SK-N-SH (cell line): ENCODE measurements around the gene ZBTB47. TPM values are rescaled to one million over a fixed set of nuclear protein-coding genes. Genes with fewer than 3 reads are reported as not detected.

Experiments used
- CTCF ChIA-PET: fragments of 300-600, 350-600 bp; formaldehyde crosslinking; extraction: SDS; loops from one replicate; lab custom pipeline; 2021; lab: Yijun Ruan, JAX
- POLR2A ChIA-PET: fragments of 350-600 bp; sonication (Branson Sonifier 250); formaldehyde crosslinking; extraction: SDS; loops from one replicate; lab custom pipeline; 2020; ENCODE audit warnings: antibody characterized with exemption, inconsistent platforms; lab: Yijun Ruan, JAX
- DNase-seq: peaks from one replicate; pipeline ENCODE4 v3.0.0; 2012
- H2AFZ ChIP-seq: fragments of 200-600 bp; sonication (generic); 2 replicates; pipeline ENCODE4 v1.8.1; 2016; ENCODE audit warnings: antibody characterized with exemption, mild to moderate bottlenecking, low read depth
- H3F3A ChIP-seq: fragments of 200-600 bp; sonication (generic); replicated peaks from 2 replicates; pipeline ENCODE3; 2016; ENCODE audit warnings: antibody characterized with exemption, mild to moderate bottlenecking; ENCODE audit not compliant: insufficient read depth
- H3K27ac ChIP-seq, 2 experiments: fragments of 200-500 bp in 1 of 2; fragments of 200-600 bp in 1 of 2; sonication (Bioruptor generic) in 1 of 2; sonication (generic), shearing (Covaris generic) in 1 of 2; 2 replicates each; pipeline versions ENCODE4 v1.5.1 to v1.6.1; 2014 to 2016; ENCODE audit warnings: low read depth in 2 of 2, inconsistent platforms in 1 of 2, low read length in 1 of 2, mild to moderate bottlenecking in 1 of 2, mixed read lengths in 1 of 2
- H3K27me3 ChIP-seq: fragments of 200-600 bp; sonication (generic), shearing (Covaris generic); 2 replicates; pipeline ENCODE4 v1.6.1; 2016; ENCODE audit warnings: mixed run types; ENCODE audit not compliant: insufficient read depth
- H3K36me3 ChIP-seq, 2 experiments: fragments of 200-500 bp in 1 of 2; fragments of 200-600 bp in 1 of 2; sonication (Bioruptor generic) in 1 of 2; sonication (generic) in 1 of 2; replicated peaks in 1 of 2; 2 replicates each; pipeline versions ENCODE3 to v1.5.1; 2014 to 2016; ENCODE audit warnings: low read length in 1 of 2, mild to moderate bottlenecking in 1 of 2; ENCODE audit not compliant: insufficient read depth in 2 of 2, control insufficient read depth in 1 of 2
- H3K4me1 ChIP-seq, 2 experiments: fragments of 200-500 bp in 1 of 2; fragments of 200-600 bp in 1 of 2; sonication (Bioruptor generic) in 1 of 2; sonication (generic), shearing (Covaris generic) in 1 of 2; 2 replicates each; pipeline versions ENCODE4 v1.5.1 to v1.6.1; 2014 to 2016; ENCODE audit warnings: low read depth in 1 of 2, low read length in 1 of 2, mixed run types in 1 of 2; ENCODE audit not compliant: insufficient read depth in 2 of 2, control insufficient read depth in 1 of 2
- H3K4me2 ChIP-seq: fragments of 200-600 bp; sonication (generic), shearing (Covaris generic); 2 replicates; pipeline ENCODE4 v1.6.1; 2017; ENCODE audit warnings: mixed run types
- H3K4me3 ChIP-seq, 2 experiments: fragments of 200-500 bp in 1 of 2; fragments of 200-600 bp in 1 of 2; sonication (Bioruptor generic) in 1 of 2; sonication (generic), shearing (Covaris generic) in 1 of 2; 2 replicates each; pipeline versions ENCODE4 v1.5.1 to v1.8.1; 2014 to 2016; ENCODE audit warnings: low read depth in 2 of 2, inconsistent platforms in 1 of 2, low read length in 1 of 2, mild to moderate bottlenecking in 1 of 2, mixed read lengths in 1 of 2, moderate library complexity in 1 of 2
- H3K79me2 ChIP-seq: fragments of 200-600 bp; sonication (generic); 2 replicates; pipeline ENCODE4 v1.8.1; 2017; ENCODE audit warnings: mild to moderate bottlenecking; ENCODE audit not compliant: insufficient read depth
- H3K9ac ChIP-seq: fragments of 200-600 bp; sonication (generic); 2 replicates; pipeline ENCODE4 v1.6.1; 2017; ENCODE audit warnings: mixed run types
- H3K9me2 ChIP-seq: fragments of 200-600 bp; sonication (generic); 2 replicates; pipeline ENCODE4 v1.6.1; 2017; ENCODE audit warnings: mixed run types
- H3K9me3 ChIP-seq: fragments of 200-600 bp; sonication (generic); 2 replicates; pipeline ENCODE4 v1.6.1; 2017; ENCODE audit warnings: mixed run types, mild to moderate bottlenecking, moderate library complexity
- H4K20me1 ChIP-seq: fragments of 200-600 bp; sonication (generic); 2 replicates; pipeline ENCODE4 v1.6.1; 2017; ENCODE audit warnings: mild to moderate bottlenecking, mixed run types; ENCODE audit not compliant: insufficient read depth
- CHD2 ChIP-seq: fragments of 150-350 bp; IDR thresholded peaks from 2 replicates; pipeline ENCODE4 v1.6.1; 2018; ENCODE audit warnings: low read length; ENCODE audit not compliant: partially characterized antibody
- ELF1 ChIP-seq: IDR thresholded peaks from 2 replicates; pipeline ENCODE4 v1.4.0; 2012
- FOSL2 ChIP-seq: IDR thresholded peaks from 2 replicates; pipeline ENCODE4 v1.4.0; 2012; ENCODE audit warnings: low read depth, mild to moderate bottlenecking, moderate library complexity, borderline replicate concordance
- FOXJ3 ChIP-seq: sonication (generic); formaldehyde crosslinking; IDR thresholded peaks from 2 replicates; pipeline ENCODE4 v1.5.1; 2020; ENCODE audit warnings: mild to moderate bottlenecking, missing genetic modification reagents
- FOXM1 ChIP-seq: IDR thresholded peaks from 2 replicates; pipeline ENCODE4 v1.4.0; 2012; ENCODE audit warnings: low read depth, mild to moderate bottlenecking
- GATA2 ChIP-seq: sonication (generic); formaldehyde crosslinking; IDR thresholded peaks from 2 replicates; pipeline ENCODE4 v1.5.0; 2020; ENCODE audit warnings: mild to moderate bottlenecking, missing genetic modification reagents
- MEF2A ChIP-seq: IDR thresholded peaks from 2 replicates; pipeline ENCODE4 v1.4.0; 2012; ENCODE audit warnings: low read depth, borderline replicate concordance
- NFIC ChIP-seq: IDR thresholded peaks from 2 replicates; pipeline ENCODE4 v1.4.0; 2012; ENCODE audit warnings: borderline replicate concordance
- NRF1 ChIP-seq: IDR thresholded peaks from 2 replicates; pipeline ENCODE4 v1.6.1; 2012; ENCODE audit warnings: low read depth, mild to moderate bottlenecking, low read length
- POLR2AphosphoS5 ChIP-seq: IDR thresholded peaks from 2 replicates; pipeline ENCODE4 v1.6.1; 2012; ENCODE audit warnings: low read depth, low read length
- RAD21 ChIP-seq: IDR thresholded peaks from 2 replicates; pipeline ENCODE4 v1.6.1; 2012; ENCODE audit warnings: mild to moderate bottlenecking, low read length
- YY1 ChIP-seq: IDR thresholded peaks from 2 replicates; pipeline ENCODE4 v1.4.0; 2012; ENCODE audit warnings: low read depth, mild to moderate bottlenecking
- WGBS: methylation state at CpG from one replicate; pipeline ENCODE4 v1.1.6; 2017; ENCODE audit warnings: low lambda C conversion rate; 5-methylcytosine and 5-hydroxymethylcytosine counted together
- polyA plus RNA-seq, 3 experiments: library from polyadenylated mRNA; depleted of rRNA; stranded (reverse); fragments of >200 nt; gene quantifications; 2 replicates each; pipeline ENCODE4 v1.2.3, GENCODE V29; 2012
- TF ChIP-seq, protein P1 (sequence below): fragments of 150-350 bp; IDR thresholded peaks from 2 replicates; pipeline ENCODE4 v1.6.1; 2017; ENCODE audit warnings: antibody characterized with exemption, low read length, low read depth, borderline replicate concordance
- TF ChIP-seq, protein P2 (sequence below): IDR thresholded peaks from 2 replicates; pipeline ENCODE4 v1.6.1; 2012; ENCODE audit warnings: mild to moderate bottlenecking, low read depth, low read length, moderate library complexity
- TF ChIP-seq, protein P3 (sequence below): fragments of 150-350 bp; IDR thresholded peaks from 2 replicates; pipeline ENCODE4 v1.6.1; 2016; ENCODE audit warnings: mild to moderate bottlenecking, low read depth, low read length
- TF ChIP-seq, protein P4 (sequence below): fragments of 200-600 bp; sonication (generic); IDR thresholded peaks from 2 replicates; pipeline ENCODE4 v1.6.1; 2017; ENCODE audit warnings: antibody characterized with exemption, mild to moderate bottlenecking, moderate library complexity

The ZBTB47 gene
- polyA plus RNA-seq, 1 of the 3 experiments (the other 2 are of a cell fraction) = 9.9 TPM

DNA sequence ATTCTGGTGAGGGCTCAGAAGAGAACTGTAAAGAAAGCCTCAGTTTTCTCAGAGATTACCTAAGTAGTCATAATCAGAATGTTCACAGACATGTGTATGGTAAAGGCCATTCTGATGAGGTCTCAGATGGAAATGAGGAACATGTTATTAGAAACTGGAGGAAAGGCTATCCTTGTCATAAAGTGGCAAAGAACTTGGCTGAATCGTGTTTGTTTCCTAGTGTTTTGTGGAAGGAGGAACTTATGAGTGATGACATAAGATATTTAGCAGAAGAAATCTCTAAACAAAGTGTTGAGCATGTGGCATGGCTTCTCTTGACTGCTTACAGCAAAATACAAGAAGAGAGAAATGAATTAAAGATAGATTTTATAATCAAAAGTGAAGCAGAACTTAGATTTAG is 19.0 kb downstream of the ZBTB47 start:
- DNase-seq = no peak
- H3K27me3 ChIP-seq = no peaks in the 10 kb centered on the region
- CTCF ChIA-PET = interaction anchor here (0.9 kb wide), 1 partner anchor 72 kb away, joined by 3 read pairs; no protein-coding TSS in a partner anchor
- H3K36me3 ChIP-seq = no peaks in the 10 kb centered on the region
- no peaks in the 10 kb centered on the region for H4K20me1 ChIP-seq
- no peaks in the 10 kb centered on the region for H3F3A ChIP-seq
- H2AFZ ChIP-seq = no peak overlapping the region
- no peaks in the 10 kb centered on the region for H3K9me3 ChIP-seq
- H3K4me3 ChIP-seq = no peak overlapping the region
- no peak overlapping the region for H3K4me2 ChIP-seq
- H3K79me2 ChIP-seq = no peaks in the 10 kb centered on the region
- no peaks in the 10 kb centered on the region for H3K9me2 ChIP-seq
- POLR2A ChIA-PET = no interaction called here
- no peak overlapping the region for H3K27ac ChIP-seq
- 3% methylated on average over 1 of the region's 1 CpG for WGBS
- no peak overlapping the region for H3K9ac ChIP-seq
- TF ChIP-seq GATA2 (CRISPR knock-in tag) (no peak), MEF2A (no peak), CHD2 (no peak), NRF1 (no peak), FOXM1 (no peak), FOSL2 (no peak), ELF1 (no peak), YY1 (no peak), POLR2AphosphoS5 (no peak), NFIC (no peak), FOXJ3 (CRISPR knock-in tag) (no peak), RAD21 (no peak)
- TF ChIP-seq, protein P1, sequence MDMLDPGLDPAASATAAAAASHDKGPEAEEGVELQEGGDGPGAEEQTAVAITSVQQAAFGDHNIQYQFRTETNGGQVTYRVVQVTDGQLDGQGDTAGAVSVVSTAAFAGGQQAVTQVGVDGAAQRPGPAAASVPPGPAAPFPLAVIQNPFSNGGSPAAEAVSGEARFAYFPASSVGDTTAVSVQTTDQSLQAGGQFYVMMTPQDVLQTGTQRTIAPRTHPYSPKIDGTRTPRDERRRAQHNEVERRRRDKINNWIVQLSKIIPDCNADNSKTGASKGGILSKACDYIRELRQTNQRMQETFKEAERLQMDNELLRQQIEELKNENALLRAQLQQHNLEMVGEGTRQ = no peak
- TF ChIP-seq, protein P2, sequence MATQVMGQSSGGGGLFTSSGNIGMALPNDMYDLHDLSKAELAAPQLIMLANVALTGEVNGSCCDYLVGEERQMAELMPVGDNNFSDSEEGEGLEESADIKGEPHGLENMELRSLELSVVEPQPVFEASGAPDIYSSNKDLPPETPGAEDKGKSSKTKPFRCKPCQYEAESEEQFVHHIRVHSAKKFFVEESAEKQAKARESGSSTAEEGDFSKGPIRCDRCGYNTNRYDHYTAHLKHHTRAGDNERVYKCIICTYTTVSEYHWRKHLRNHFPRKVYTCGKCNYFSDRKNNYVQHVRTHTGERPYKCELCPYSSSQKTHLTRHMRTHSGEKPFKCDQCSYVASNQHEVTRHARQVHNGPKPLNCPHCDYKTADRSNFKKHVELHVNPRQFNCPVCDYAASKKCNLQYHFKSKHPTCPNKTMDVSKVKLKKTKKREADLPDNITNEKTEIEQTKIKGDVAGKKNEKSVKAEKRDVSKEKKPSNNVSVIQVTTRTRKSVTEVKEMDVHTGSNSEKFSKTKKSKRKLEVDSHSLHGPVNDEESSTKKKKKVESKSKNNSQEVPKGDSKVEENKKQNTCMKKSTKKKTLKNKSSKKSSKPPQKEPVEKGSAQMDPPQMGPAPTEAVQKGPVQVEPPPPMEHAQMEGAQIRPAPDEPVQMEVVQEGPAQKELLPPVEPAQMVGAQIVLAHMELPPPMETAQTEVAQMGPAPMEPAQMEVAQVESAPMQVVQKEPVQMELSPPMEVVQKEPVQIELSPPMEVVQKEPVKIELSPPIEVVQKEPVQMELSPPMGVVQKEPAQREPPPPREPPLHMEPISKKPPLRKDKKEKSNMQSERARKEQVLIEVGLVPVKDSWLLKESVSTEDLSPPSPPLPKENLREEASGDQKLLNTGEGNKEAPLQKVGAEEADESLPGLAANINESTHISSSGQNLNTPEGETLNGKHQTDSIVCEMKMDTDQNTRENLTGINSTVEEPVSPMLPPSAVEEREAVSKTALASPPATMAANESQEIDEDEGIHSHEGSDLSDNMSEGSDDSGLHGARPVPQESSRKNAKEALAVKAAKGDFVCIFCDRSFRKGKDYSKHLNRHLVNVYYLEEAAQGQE = no peak
- TF ChIP-seq, protein P3, sequence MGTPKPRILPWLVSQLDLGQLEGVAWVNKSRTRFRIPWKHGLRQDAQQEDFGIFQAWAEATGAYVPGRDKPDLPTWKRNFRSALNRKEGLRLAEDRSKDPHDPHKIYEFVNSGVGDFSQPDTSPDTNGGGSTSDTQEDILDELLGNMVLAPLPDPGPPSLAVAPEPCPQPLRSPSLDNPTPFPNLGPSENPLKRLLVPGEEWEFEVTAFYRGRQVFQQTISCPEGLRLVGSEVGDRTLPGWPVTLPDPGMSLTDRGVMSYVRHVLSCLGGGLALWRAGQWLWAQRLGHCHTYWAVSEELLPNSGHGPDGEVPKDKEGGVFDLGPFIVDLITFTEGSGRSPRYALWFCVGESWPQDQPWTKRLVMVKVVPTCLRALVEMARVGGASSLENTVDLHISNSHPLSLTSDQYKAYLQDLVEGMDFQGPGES = no peak
- TF ChIP-seq, protein P4, sequence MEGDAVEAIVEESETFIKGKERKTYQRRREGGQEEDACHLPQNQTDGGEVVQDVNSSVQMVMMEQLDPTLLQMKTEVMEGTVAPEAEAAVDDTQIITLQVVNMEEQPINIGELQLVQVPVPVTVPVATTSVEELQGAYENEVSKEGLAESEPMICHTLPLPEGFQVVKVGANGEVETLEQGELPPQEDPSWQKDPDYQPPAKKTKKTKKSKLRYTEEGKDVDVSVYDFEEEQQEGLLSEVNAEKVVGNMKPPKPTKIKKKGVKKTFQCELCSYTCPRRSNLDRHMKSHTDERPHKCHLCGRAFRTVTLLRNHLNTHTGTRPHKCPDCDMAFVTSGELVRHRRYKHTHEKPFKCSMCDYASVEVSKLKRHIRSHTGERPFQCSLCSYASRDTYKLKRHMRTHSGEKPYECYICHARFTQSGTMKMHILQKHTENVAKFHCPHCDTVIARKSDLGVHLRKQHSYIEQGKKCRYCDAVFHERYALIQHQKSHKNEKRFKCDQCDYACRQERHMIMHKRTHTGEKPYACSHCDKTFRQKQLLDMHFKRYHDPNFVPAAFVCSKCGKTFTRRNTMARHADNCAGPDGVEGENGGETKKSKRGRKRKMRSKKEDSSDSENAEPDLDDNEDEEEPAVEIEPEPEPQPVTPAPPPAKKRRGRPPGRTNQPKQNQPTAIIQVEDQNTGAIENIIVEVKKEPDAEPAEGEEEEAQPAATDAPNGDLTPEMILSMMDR = no peak
- peaks cover 0 to 10% of the 10 kb centered on the region in 2 experiments; a peak in 1 of 4 replicates for H3K4me1 ChIP-seq
